SU-DHL-6 (cell line): ENCODE results near the gene SLCO3A1.

Experiments
- EZH2phosphoT487 ChIP-seq: fragments of 200-600 bp; sonication (generic), shearing (Covaris generic); conservative IDR thresholded peaks from 2 replicates; pipeline ENCODE4 v1.6.1; 2018; ENCODE audit warnings: mild to moderate bottlenecking, antibody characterized with exemption, low read length, moderate library complexity, mixed read lengths
- TF ChIP-seq, protein P1 (sequence below): fragments of 200-600 bp; sonication (generic); IDR thresholded peaks from one replicate; pipeline ENCODE4 v1.5.1; 2017; ENCODE audit warnings: antibody characterized with exemption, mild to moderate bottlenecking, low read length, moderate library complexity; ENCODE audit not compliant: insufficient read depth, poor library complexity, severe bottlenecking

DNA sequence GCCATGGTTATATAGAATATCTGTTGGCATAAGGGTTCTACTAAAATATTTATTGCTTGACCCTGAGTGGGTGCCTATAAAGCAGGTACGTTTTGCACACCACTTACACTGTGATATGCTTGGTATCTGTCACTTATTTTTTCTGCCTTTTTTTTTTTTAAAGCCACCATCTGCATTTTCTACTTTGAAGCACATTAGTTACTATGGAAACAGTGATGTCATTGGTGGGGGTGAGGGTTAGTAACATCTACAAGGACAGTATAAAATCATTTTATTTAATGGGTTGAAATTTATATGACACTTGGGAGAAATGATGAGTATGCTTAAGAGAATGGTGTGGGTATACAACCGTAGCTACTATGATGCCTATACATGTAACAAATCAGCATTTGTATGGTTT is 25.6 kb downstream of the SLCO3A1 start:
- TF ChIP-seq, protein P1, sequence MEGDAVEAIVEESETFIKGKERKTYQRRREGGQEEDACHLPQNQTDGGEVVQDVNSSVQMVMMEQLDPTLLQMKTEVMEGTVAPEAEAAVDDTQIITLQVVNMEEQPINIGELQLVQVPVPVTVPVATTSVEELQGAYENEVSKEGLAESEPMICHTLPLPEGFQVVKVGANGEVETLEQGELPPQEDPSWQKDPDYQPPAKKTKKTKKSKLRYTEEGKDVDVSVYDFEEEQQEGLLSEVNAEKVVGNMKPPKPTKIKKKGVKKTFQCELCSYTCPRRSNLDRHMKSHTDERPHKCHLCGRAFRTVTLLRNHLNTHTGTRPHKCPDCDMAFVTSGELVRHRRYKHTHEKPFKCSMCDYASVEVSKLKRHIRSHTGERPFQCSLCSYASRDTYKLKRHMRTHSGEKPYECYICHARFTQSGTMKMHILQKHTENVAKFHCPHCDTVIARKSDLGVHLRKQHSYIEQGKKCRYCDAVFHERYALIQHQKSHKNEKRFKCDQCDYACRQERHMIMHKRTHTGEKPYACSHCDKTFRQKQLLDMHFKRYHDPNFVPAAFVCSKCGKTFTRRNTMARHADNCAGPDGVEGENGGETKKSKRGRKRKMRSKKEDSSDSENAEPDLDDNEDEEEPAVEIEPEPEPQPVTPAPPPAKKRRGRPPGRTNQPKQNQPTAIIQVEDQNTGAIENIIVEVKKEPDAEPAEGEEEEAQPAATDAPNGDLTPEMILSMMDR, result no peak
- TF ChIP-seq EZH2phosphoT487, result no peak
